Naive thymus-derived CD4-positive, alpha-beta T cell (primary cell): Measurements from ENCODE around the gene MBTPS1. TPM values are rescaled to one million over a fixed set of nuclear protein-coding genes. Genes with fewer than 3 reads are reported as not detected.
A peak's percentile ranks its signal among the peaks of the same experiment; 100 is the strongest.

Source experiments
- ATAC-seq: fragments of 150-1000 bp; cut with Tn5 transposase; 2 replicates; pipeline ENCODE4 v1.10.0; 2021; ENCODE audit warnings: mild to moderate bottlenecking, moderate library complexity
- CTCF ChIA-PET: fragments of 350-600 bp; sonication (Branson Sonifier 250); formaldehyde crosslinking; loops from one replicate; lab custom pipeline; 2021; ENCODE audit warnings: antibody characterized with exemption; lab: Charles Lee
- POLR2A ChIA-PET: fragments of 350-600 bp; sonication (Branson Sonifier 250); formaldehyde crosslinking; loops from one replicate; lab custom pipeline; 2021; ENCODE audit warnings: antibody characterized with exemption, inconsistent platforms; lab: Charles Lee
- DNase-seq, 9 donors: peaks; one replicate each; pipeline versions ENCODE4 v3.0.0 to v3.0.0-alpha.2; 2020 to 2022; ENCODE audit warnings: mixed read lengths in 1 of 9
- H3K27ac ChIP-seq: one replicate; pipeline ENCODE4 v1.7.0; 2013; ENCODE audit warnings: mild to moderate bottlenecking, low read depth, low read length, moderate library complexity
- H3K27me3 ChIP-seq, 2 donors: one replicate each; pipeline ENCODE4 v1.7.0; 2013; ENCODE audit warnings: low read length in 2 of 2, mild to moderate bottlenecking in 2 of 2, moderate library complexity in 2 of 2; ENCODE audit not compliant: control insufficient read depth in 2 of 2, insufficient read depth in 2 of 2
- H3K36me3 ChIP-seq, 3 experiments: 1 replicate in 2 of 3; 2 replicates in 1 of 3; pipeline ENCODE4 v1.7.0; 2013; ENCODE audit warnings: low read length in 3 of 3, mild to moderate bottlenecking in 3 of 3, moderate library complexity in 1 of 3; ENCODE audit not compliant: insufficient read depth in 3 of 3, control insufficient read depth in 2 of 3
- H3K4me1 ChIP-seq, 2 donors: one replicate each; pipeline ENCODE4 v1.7.0; 2013; ENCODE audit warnings: low read length in 2 of 2, mild to moderate bottlenecking in 2 of 2, moderate library complexity in 1 of 2; ENCODE audit not compliant: control insufficient read depth in 2 of 2, insufficient read depth in 2 of 2
- H3K4me3 ChIP-seq: 2 replicates; pipeline ENCODE4 v1.7.0; 2013; ENCODE audit warnings: mild to moderate bottlenecking, low read length
- H3K9me3 ChIP-seq, 3 experiments: 1 replicate in 2 of 3; 2 replicates in 1 of 3; pipeline ENCODE4 v1.7.0; 2013; ENCODE audit warnings: low read length in 3 of 3; ENCODE audit not compliant: control insufficient read depth in 2 of 3
- H3K27ac Mint-ChIP-seq, 9 donors: one replicate each; pipeline ENCODE4 v1.8.0; 2020 to 2022; ENCODE audit warnings: mixed read lengths in 9 of 9, mild to moderate bottlenecking in 8 of 9, moderate library complexity in 5 of 9, inconsistent platforms in 2 of 9
- H3K27me3 Mint-ChIP-seq, 5 donors: one replicate each; pipeline ENCODE4 v1.8.0; 2021 to 2022; ENCODE audit warnings: mixed read lengths in 5 of 5, mild to moderate bottlenecking in 1 of 5
- H3K36me3 Mint-ChIP-seq, 5 donors: one replicate each; pipeline ENCODE4 v1.8.0; 2020 to 2022; ENCODE audit warnings: mixed read lengths in 5 of 5, mild to moderate bottlenecking in 3 of 5, inconsistent platforms in 1 of 5
- H3K4me1 Mint-ChIP-seq, 7 donors: one replicate each; pipeline ENCODE4 v1.8.0; 2020 to 2022; ENCODE audit warnings: mixed read lengths in 7 of 7, mild to moderate bottlenecking in 3 of 7, inconsistent platforms in 1 of 7
- H3K4me3 Mint-ChIP-seq, 10 donors: one replicate each; pipeline ENCODE4 v1.8.0; 2020 to 2022; ENCODE audit warnings: mild to moderate bottlenecking in 10 of 10, mixed read lengths in 10 of 10, moderate library complexity in 6 of 10, inconsistent platforms in 2 of 10
- H3K9me3 Mint-ChIP-seq, 11 donors: one replicate each; pipeline ENCODE4 v1.8.0; 2020 to 2022; ENCODE audit warnings: mixed read lengths in 11 of 11, mild to moderate bottlenecking in 4 of 11, inconsistent platforms in 1 of 11, moderate library complexity in 1 of 11
- intact Hi-C, 2 donors: fragments of 100-400 bp; cut with micrococcal nuclease; formaldehyde crosslinking; loops; one replicate each; pipeline ENCODE4 v1.15.1; 2023
- polyA plus RNA-seq, 2 donors: library from polyadenylated mRNA; unstranded; fragments of 300-500 nt; fragmentation: Illumina TruSeq; gene quantifications; one replicate each; pipeline ENCODE4 v1.2.3, GENCODE V29; 2021
- total RNA-seq, 6 experiments: library from RNA in 5 of 6; stranded (reverse) in 5 of 6; gene quantifications; 1 replicate in 5 of 6; 2 replicates in 1 of 6; pipeline ENCODE4 v1.2.3 and lab custom pipeline; 2021 to 2026

Gene MBTPS1
- total and polyA plus RNA-seq, 7 experiments from 2014 or later, result 48.6 to 157 (median 111) TPM

- intact Hi-C loops, result loop anchor here in 1 of 2 donors (10.0 kb wide), 1 partner anchor 395 kb away; the partner anchor contains the start of gene MEAK7
- CTCF ChIA-PET, result no interaction called here
- Histone ChIP-seq H3K27ac (no peak overlapping the region), H3K4me1 (peaks cover 0 to 3% of the 10 kb centered on the region in 2 donors), H3K36me3 (peaks cover 0 to 28% (median 10%) of the 10 kb centered on the region in 3 experiments), H3K4me3 (no peak overlapping the region), H3K27me3 (no peaks in the 10 kb centered on the region), H3K9me3 (no peaks in the 10 kb centered on the region)
- ATAC-seq, result no peak
- no peak for DNase-seq
- Mint-ChIP-seq H3K27me3 (no peaks in the 10 kb centered on the region), H3K27ac (peak overlapping the region in 2 of 9 donors; percentile 5 to 43), H3K36me3 (peaks cover 0 to 34% (median 6%) of the 10 kb centered on the region in 5 donors), H3K4me1 (peaks cover 21 to 77% (median 68%) of the 10 kb centered on the region in 7 donors), H3K4me3 (peak overlapping the region in 4 of 10 donors; percentile 5 to 39 (median 30)), H3K9me3 (no peaks in the 10 kb centered on the region)
- POLR2A ChIA-PET, result interaction anchor here (0.6 kb wide), 1 partner anchor 12 kb away, joined by 4 read pairs; no protein-coding TSS in a partner anchor
These were observed 7.0 kb downstream of the MBTPS1 start for GRCh38 chr16:84109598-84110335.

- CTCF ChIA-PET, result no interaction called here
- Histone ChIP-seq H3K9me3 (no peaks in the 10 kb centered on the region), H3K36me3 (peaks cover 0 to 28% (median 10%) of the 10 kb centered on the region in 3 experiments), H3K4me1 (peaks cover 0 to 4% of the 10 kb centered on the region in 2 donors), H3K27ac (no peak overlapping the region), H3K27me3 (no peaks in the 10 kb centered on the region), H3K4me3 (no peak overlapping the region)
- Mint-ChIP-seq H3K4me3 (peak overlapping the region in 2 of 10 donors; percentile 37 to 63), H3K4me1 (peaks cover 17 to 80% (median 74%) of the 10 kb centered on the region in 7 donors), H3K36me3 (peaks cover 0 to 34% (median 4%) of the 10 kb centered on the region in 5 donors), H3K27ac (no peak overlapping the region), H3K9me3 (no peaks in the 10 kb centered on the region), H3K27me3 (no peaks in the 10 kb centered on the region)
- intact Hi-C loops, result no loop called here
- ATAC-seq (no peak), DNase-seq (no peak)
- POLR2A ChIA-PET, result interaction anchor here (0.6 kb wide), 1 partner anchor 73 kb away, joined by 4 read pairs; no protein-coding TSS in a partner anchor
These were observed 8.8 kb downstream of the MBTPS1 start for GRCh38 chr16:84107921-84108320.

- peaks cover 21 to 88% (median 81%) of the 10 kb centered on the region in 7 donors for H3K4me1 Mint-ChIP-seq
- H3K4me1 ChIP-seq, result peaks cover 0 to 4% of the 10 kb centered on the region in 2 donors
- no peak for ATAC-seq
- peaks cover 0 to 34% (median 10%) of the 10 kb centered on the region in 3 experiments for H3K36me3 ChIP-seq
- H3K4me3 Mint-ChIP-seq, result peak overlapping the region in 4 of 10 donors; percentile 7 to 44 (median 22)
- CTCF ChIA-PET, result interaction anchor here (0.5 kb wide), 1 partner anchor 126 kb away, joined by 3 read pairs; no protein-coding TSS in a partner anchor
- intact Hi-C loops, result no loop called here
- H3K27me3 ChIP-seq, result no peaks in the 10 kb centered on the region
- H3K36me3 Mint-ChIP-seq, result peaks cover 0 to 39% (median 8%) of the 10 kb centered on the region in 5 donors
- no peak overlapping the region for H3K4me3 ChIP-seq
- no peaks in the 10 kb centered on the region for H3K27me3 Mint-ChIP-seq
- H3K9me3 ChIP-seq, result no peaks in the 10 kb centered on the region
- POLR2A ChIA-PET, result interaction anchor here (1.9 kb wide), 1 partner anchor 11 kb away, joined by 6 read pairs; the partner anchor contains the start of gene MBTPS1
- H3K27ac ChIP-seq, result peak overlapping the region; percentile 9
- H3K9me3 Mint-ChIP-seq, result no peaks in the 10 kb centered on the region
- H3K27ac Mint-ChIP-seq, result peak overlapping the region in 5 of 9 donors; percentile 23 to 65 (median 41)
- DNase-seq, result no peak
These were observed 10.6 kb downstream of the MBTPS1 start for GRCh38 chr16:84105948-84106740.

GRCh38 chr16:84105301-84105815 lies 11.4 kb downstream of the MBTPS1 start:
- Mint-ChIP-seq H3K36me3 (peaks cover 0 to 32% (median 8%) of the 10 kb centered on the region in 5 donors), H3K4me3 (peak overlapping the region in 5 of 10 donors; percentile 21 to 54 (median 34)), H3K27ac (peak overlapping the region in 7 of 9 donors; percentile 6 to 86 (median 65)), H3K4me1 (peaks cover 16 to 80% (median 74%) of the 10 kb centered on the region in 7 donors), H3K9me3 (no peaks in the 10 kb centered on the region), H3K27me3 (no peaks in the 10 kb centered on the region)
- intact Hi-C loops, result no loop called here
- CTCF ChIA-PET, result no interaction called here
- Histone ChIP-seq H3K36me3 (peaks cover 0 to 38% (median 10%) of the 10 kb centered on the region in 3 experiments), H3K27ac (no peak overlapping the region), H3K4me3 (no peak overlapping the region), H3K4me1 (peaks cover 0 to 4% of the 10 kb centered on the region in 2 donors), H3K9me3 (no peaks in the 10 kb centered on the region), H3K27me3 (no peaks in the 10 kb centered on the region)
- ATAC-seq (no peak), DNase-seq (no peak)
- POLR2A ChIA-PET, result interaction anchor here (1.9 kb wide), 1 partner anchor 11 kb away, joined by 6 read pairs; the partner anchor contains the start of gene MBTPS1

GRCh38 chr16:84104231-84104630 lies 12.5 kb downstream of the MBTPS1 start:
- no peak for DNase-seq
- peaks cover 24 to 76% (median 67%) of the 10 kb centered on the region in 7 donors for H3K4me1 Mint-ChIP-seq
- CTCF ChIA-PET, result no interaction called here

GRCh38 chr16:84103678-84104077 lies 13.1 kb downstream of the MBTPS1 start:
- Histone ChIP-seq H3K27ac (no peak overlapping the region), H3K9me3 (no peaks in the 10 kb centered on the region), H3K27me3 (no peaks in the 10 kb centered on the region), H3K4me1 (peaks cover 0 to 4% of the 10 kb centered on the region in 2 donors), H3K36me3 (peaks cover 6 to 35% (median 7%) of the 10 kb centered on the region in 3 experiments), H3K4me3 (no peak overlapping the region)
- CTCF ChIA-PET, result no interaction called here
- Mint-ChIP-seq H3K27me3 (no peaks in the 10 kb centered on the region), H3K4me1 (peaks cover 30 to 76% (median 66%) of the 10 kb centered on the region in 7 donors), H3K36me3 (peaks cover 0 to 32% (median 10%) of the 10 kb centered on the region in 5 donors), H3K4me3 (no peak overlapping the region), H3K9me3 (no peaks in the 10 kb centered on the region), H3K27ac (peak overlapping the region in 3 of 9 donors; percentile 4 to 34 (median 20))
- intact Hi-C loops, result no loop called here
- no peak for DNase-seq
- no peak for ATAC-seq
- POLR2A ChIA-PET, result interaction anchor here (1.8 kb wide), 1 partner anchor 13 kb away, joined by 5 read pairs; the partner anchor contains the start of gene MBTPS1

More at GRCh38 chr16:84104231-84104630, 12.5 kb downstream of the MBTPS1 start:
- Histone ChIP-seq H3K4me3 (no peak overlapping the region), H3K4me1 (peaks cover 0 to 4% of the 10 kb centered on the region in 2 donors), H3K27ac (no peak overlapping the region), H3K27me3 (no peaks in the 10 kb centered on the region), H3K36me3 (peaks cover 3 to 34% (median 8%) of the 10 kb centered on the region in 3 experiments), H3K9me3 (no peaks in the 10 kb centered on the region)
- H3K27ac Mint-ChIP-seq, result peak overlapping the region in 2 of 9 donors; percentile 6 to 25
- ATAC-seq, result no peak
- POLR2A ChIA-PET, result interaction anchor here (1.8 to 1.9 kb wide), 2 partner anchors 12 kb away, joined by 5 to 6 read pairs; partner anchors contain the start of gene MBTPS1
- no peak overlapping the region for H3K4me3 Mint-ChIP-seq
- intact Hi-C loops, result no loop called here
- no peaks in the 10 kb centered on the region for H3K27me3 Mint-ChIP-seq
- peaks cover 0 to 32% (median 8%) of the 10 kb centered on the region in 5 donors for H3K36me3 Mint-ChIP-seq
- no peaks in the 10 kb centered on the region for H3K9me3 Mint-ChIP-seq
